ENCODE measurements around the gene CASTOR1.

Gene CASTOR1

GRCh38 chr22:30240541-30241417 lies 48.5 kb downstream of the CASTOR1 start:
- DNase-seq = no peak
- TF ChIP-seq POLR2A (IDR thresholded peaks at IDR 0.05; ENCODE audit: low read length) (no peak), GATA1 (IDR thresholded peaks at IDR 0.05; ENCODE audit: low read depth, low read length) (no peak)

GRCh38 chr22:30239488-30240405 lies 49.6 kb downstream of the CASTOR1 start:
- TF ChIP-seq POLR2A (IDR thresholded peaks at IDR 0.05; ENCODE audit: low read length) (peak; percentile 16), GATA1 (IDR thresholded peaks at IDR 0.05; ENCODE audit: low read depth, low read length) (no peak)
- DNase-seq = no peak

- TF ChIP-seq GATA1 (IDR thresholded peaks at IDR 0.05; ENCODE audit: low read depth, low read length) = no peak
- TF ChIP-seq POLR2A (IDR thresholded peaks at IDR 0.05; ENCODE audit: low read length) = no peak
- peak; percentile 31 to 50 for DNase-seq
Measured at GRCh38 chr22:30238661-30239487, 50.4 kb downstream of the CASTOR1 start.

- no peak for DNase-seq
- TF ChIP-seq POLR2A (IDR thresholded peaks at IDR 0.05; ENCODE audit: low read length) (no peak), GATA1 (IDR thresholded peaks at IDR 0.05; ENCODE audit: low read depth, low read length) (no peak)
Measured at GRCh38 chr22:30238136-30238535, 51.2 kb downstream of the CASTOR1 start.

GRCh38 chr22:30236875-30237274 lies 52.4 kb downstream of the CASTOR1 start:
- no peak for DNase-seq
- TF ChIP-seq POLR2A (IDR thresholded peaks at IDR 0.05; ENCODE audit: low read length) (no peak), GATA1 (IDR thresholded peaks at IDR 0.05; ENCODE audit: low read depth, low read length) (no peak)

GRCh38 chr22:30235687-30236170 lies 53.6 kb downstream of the CASTOR1 start:
- no peak for DNase-seq
- TF ChIP-seq POLR2A (IDR thresholded peaks at IDR 0.05; ENCODE audit: low read length) (no peak), GATA1 (IDR thresholded peaks at IDR 0.05; ENCODE audit: low read depth, low read length) (no peak)
